Endodermal cell (in vitro differentiated cells): ENCODE data around the gene RBM34. TPM values are rescaled to one million over a fixed set of nuclear protein-coding genes. Genes with fewer than 3 reads are reported as not detected.

ENCODE experiments used
- DNase-seq: peaks from one replicate; pipeline ENCODE4 v3.0.0-alpha.2; 2017
- H3K27ac ChIP-seq: 2 replicates; pipeline ENCODE4 v1.5.1; 2013; ENCODE audit warnings: mild to moderate bottlenecking, low read depth, low read length, moderate library complexity
- H3K27me3 ChIP-seq: 2 replicates; pipeline ENCODE4 v1.6.1; 2013; ENCODE audit warnings: mild to moderate bottlenecking, low read length, moderate library complexity; ENCODE audit not compliant: insufficient read depth, control insufficient read depth, poor library complexity, severe bottlenecking
- H3K36me3 ChIP-seq: 2 replicates; pipeline ENCODE4 v1.7.0; 2013; ENCODE audit warnings: mild to moderate bottlenecking, low read length, moderate library complexity; ENCODE audit not compliant: control insufficient read depth, insufficient read depth
- H3K4me1 ChIP-seq: one replicate; pipeline ENCODE4 v1.7.0; 2013; ENCODE audit warnings: low read length; ENCODE audit not compliant: control insufficient read depth, insufficient read depth
- H3K4me3 ChIP-seq: 2 replicates; pipeline ENCODE4 v1.5.1; 2013; ENCODE audit warnings: mild to moderate bottlenecking, low read length, moderate library complexity
- H3K9ac ChIP-seq: 2 replicates; pipeline ENCODE4 v1.6.1; 2013; ENCODE audit warnings: mild to moderate bottlenecking, low read length, moderate library complexity; ENCODE audit not compliant: poor library complexity, severe bottlenecking; ENCODE audit errors: extremely low read depth
- H3K9me3 ChIP-seq: 2 replicates; pipeline ENCODE4 v1.6.1; 2013; ENCODE audit warnings: mild to moderate bottlenecking, low read length, moderate library complexity; ENCODE audit not compliant: control insufficient read depth
- H3K27ac Mint-ChIP-seq: 2 replicates; pipeline ENCODE4 v1.8.0; 2020; ENCODE audit warnings: mixed read lengths
- H3K27me3 Mint-ChIP-seq: 2 replicates; pipeline ENCODE4 v1.8.0; 2021; ENCODE audit warnings: mild to moderate bottlenecking, mixed read lengths; ENCODE audit not compliant: insufficient read depth
- H3K36me3 Mint-ChIP-seq: 2 replicates; pipeline ENCODE4 v1.8.0; 2020; ENCODE audit warnings: low read depth, mixed read lengths
- H3K4me1 Mint-ChIP-seq: 2 replicates; pipeline ENCODE4 v1.8.0; 2020; ENCODE audit warnings: mixed read lengths
- H3K4me3 Mint-ChIP-seq: 2 replicates; pipeline ENCODE4 v1.8.0; 2020; ENCODE audit warnings: mild to moderate bottlenecking, moderate library complexity, mixed read lengths
- H3K9me3 Mint-ChIP-seq: 2 replicates; pipeline ENCODE4 v1.8.0; 2020; ENCODE audit warnings: mild to moderate bottlenecking, mixed read lengths
- WGBS, 2 experiments: methylation state at CpG; one replicate each; pipeline versions ENCODE4 v1.1.5 to v1.1.7; 2013; ENCODE audit warnings: missing lambda C conversion rate in 2 of 2, mixed read lengths in 1 of 2; ENCODE audit not compliant: insufficient coverage in 1 of 2, insufficient read length in 1 of 2; 5-methylcytosine and 5-hydroxymethylcytosine counted together
- total RNA-seq, 2 donors: library from RNA; stranded (reverse); fragmentation: NEBNext Ultra II Directional in 1 of 2; extraction: Animal tissue kit (Norgen Biotek cat#: 25700) in 1 of 2; gene quantifications; 2 replicates in 1 of 2; 3 replicates in 1 of 2; pipeline ENCODE4 v1.2.1, GENCODE V29; 2021
- TF ChIP-seq, protein P1 (sequence below): fragments of 200-600 bp; sonication (generic); conservative IDR thresholded peaks from 2 replicates; pipeline ENCODE4 v1.5.0; 2021; ENCODE audit warnings: antibody characterized with exemption, mild to moderate bottlenecking

Gene RBM34
- total RNA-seq, 2 donors from 2014 or later, result 104 to 127 TPM

DNA sequence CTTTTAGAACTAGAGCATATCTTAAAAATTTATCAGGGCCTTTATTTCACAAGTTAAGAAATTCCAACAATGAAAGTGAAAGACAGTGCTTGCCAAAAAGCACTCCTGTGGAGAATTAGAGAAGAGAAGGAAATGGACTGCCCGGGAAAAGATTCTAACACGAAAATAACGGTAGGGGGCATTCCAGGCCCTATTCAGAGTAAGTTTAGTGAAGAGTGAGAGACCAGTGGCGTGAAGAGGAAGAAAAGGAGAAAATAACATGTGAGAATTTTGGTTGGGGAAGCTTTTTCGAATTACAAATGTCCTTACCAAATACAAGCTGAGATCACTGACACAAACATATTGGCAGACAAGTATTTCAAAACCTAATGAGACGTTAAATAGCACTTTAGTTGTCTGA lies 38.4 kb upstream of the RBM34 start:
- peak overlapping the region; percentile 22 for H3K27ac ChIP-seq
- 0 to 17% methylated on average over 3 to 6 of the region's 6 CpGs for WGBS, 2 experiments
- H3K36me3 Mint-ChIP-seq, result peaks cover 38% of the 10 kb centered on the region
- TF ChIP-seq, protein P1, sequence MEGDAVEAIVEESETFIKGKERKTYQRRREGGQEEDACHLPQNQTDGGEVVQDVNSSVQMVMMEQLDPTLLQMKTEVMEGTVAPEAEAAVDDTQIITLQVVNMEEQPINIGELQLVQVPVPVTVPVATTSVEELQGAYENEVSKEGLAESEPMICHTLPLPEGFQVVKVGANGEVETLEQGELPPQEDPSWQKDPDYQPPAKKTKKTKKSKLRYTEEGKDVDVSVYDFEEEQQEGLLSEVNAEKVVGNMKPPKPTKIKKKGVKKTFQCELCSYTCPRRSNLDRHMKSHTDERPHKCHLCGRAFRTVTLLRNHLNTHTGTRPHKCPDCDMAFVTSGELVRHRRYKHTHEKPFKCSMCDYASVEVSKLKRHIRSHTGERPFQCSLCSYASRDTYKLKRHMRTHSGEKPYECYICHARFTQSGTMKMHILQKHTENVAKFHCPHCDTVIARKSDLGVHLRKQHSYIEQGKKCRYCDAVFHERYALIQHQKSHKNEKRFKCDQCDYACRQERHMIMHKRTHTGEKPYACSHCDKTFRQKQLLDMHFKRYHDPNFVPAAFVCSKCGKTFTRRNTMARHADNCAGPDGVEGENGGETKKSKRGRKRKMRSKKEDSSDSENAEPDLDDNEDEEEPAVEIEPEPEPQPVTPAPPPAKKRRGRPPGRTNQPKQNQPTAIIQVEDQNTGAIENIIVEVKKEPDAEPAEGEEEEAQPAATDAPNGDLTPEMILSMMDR, result peak; percentile 78
- no peaks in the 10 kb centered on the region for H3K9me3 ChIP-seq
- peaks cover 5% of the 10 kb centered on the region for H3K4me1 Mint-ChIP-seq
- peak overlapping the region; percentile 15 for H3K27ac Mint-ChIP-seq
- H3K27me3 Mint-ChIP-seq, result no peaks in the 10 kb centered on the region
- H3K9ac ChIP-seq, result no peak overlapping the region
- H3K9me3 Mint-ChIP-seq, result no peaks in the 10 kb centered on the region
- H3K4me3 ChIP-seq, result no peak overlapping the region
- no peak overlapping the region for H3K4me3 Mint-ChIP-seq
- H3K36me3 ChIP-seq, result peaks cover 60% of the 10 kb centered on the region
- no peaks in the 10 kb centered on the region for H3K27me3 ChIP-seq
- peak; percentile 84 for DNase-seq
- H3K4me1 ChIP-seq, result no peaks in the 10 kb centered on the region

- peak overlapping the region; percentile 41 for H3K27ac Mint-ChIP-seq
- Histone ChIP-seq H3K4me3 (no peak overlapping the region), H3K4me1 (no peaks in the 10 kb centered on the region), H3K9me3 (no peaks in the 10 kb centered on the region), H3K9ac (no peak overlapping the region), H3K36me3 (peaks cover 71% of the 10 kb centered on the region), H3K27me3 (no peaks in the 10 kb centered on the region), H3K27ac (no peak overlapping the region)
- peaks cover 63% of the 10 kb centered on the region for H3K36me3 Mint-ChIP-seq
- H3K27me3 Mint-ChIP-seq, result no peaks in the 10 kb centered on the region
- TF ChIP-seq, protein P1, result no peak
- H3K4me3 Mint-ChIP-seq, result no peak overlapping the region
- peaks cover under 1% of the 10 kb centered on the region for H3K4me1 Mint-ChIP-seq
- no peak for DNase-seq
- no peaks in the 10 kb centered on the region for H3K9me3 Mint-ChIP-seq
Measured at GRCh38 chr1:235190431-235190830, 29.4 kb upstream of the RBM34 start.

GRCh38 chr1:235187316-235187715 lies 26.3 kb upstream of the RBM34 start:
- peaks cover 43% of the 10 kb centered on the region for H3K36me3 Mint-ChIP-seq
- H3K4me1 Mint-ChIP-seq, result peaks cover 8% of the 10 kb centered on the region
- Histone ChIP-seq H3K4me1 (no peaks in the 10 kb centered on the region), H3K9ac (no peak overlapping the region), H3K4me3 (no peak overlapping the region), H3K27me3 (no peaks in the 10 kb centered on the region), H3K36me3 (peaks cover 46% of the 10 kb centered on the region), H3K27ac (no peak overlapping the region), H3K9me3 (no peaks in the 10 kb centered on the region)
- H3K27ac Mint-ChIP-seq, result no peak overlapping the region
- 93 to 97% methylated on average over 3 to 4 of the region's 4 CpGs for WGBS, 2 experiments
- H3K4me3 Mint-ChIP-seq, result no peak overlapping the region
- DNase-seq, result no peak
- no peaks in the 10 kb centered on the region for H3K27me3 Mint-ChIP-seq
- TF ChIP-seq, protein P1, result no peak
- no peaks in the 10 kb centered on the region for H3K9me3 Mint-ChIP-seq
